DND-41 (cell line): ENCODE results near the gene AQP9.

Source experiments
- ATAC-seq: fragments of 200-7000 bp; cut with Tn5 transposase; 3 replicates; pipeline ENCODE4 v1.9.1; 2021; ENCODE audit warnings: low read depth; ENCODE audit not compliant: insufficient read depth
- DNase-seq: peaks from one replicate; pipeline ENCODE4 v3.0.0-alpha.2; 2020
- H2AFZ ChIP-seq: 2 replicates; pipeline ENCODE4 v1.6.0; 2012; ENCODE audit warnings: low read depth, low read length
- H3K27ac ChIP-seq: 2 replicates; pipeline ENCODE4 v1.5.1; 2012; ENCODE audit warnings: low read length, inconsistent platforms
- H3K27me3 ChIP-seq: fragments of 200-600 bp; sonication (generic); 2 replicates; pipeline ENCODE4 v1.6.0; 2012; ENCODE audit warnings: low read length, mild to moderate bottlenecking, inconsistent platforms; ENCODE audit not compliant: insufficient read depth, poor library complexity
- H3K36me3 ChIP-seq: 2 replicates; pipeline ENCODE4 v1.5.1; 2012; ENCODE audit warnings: low read length, inconsistent platforms; ENCODE audit not compliant: insufficient read depth
- H3K4me1 ChIP-seq: 2 replicates; pipeline ENCODE4 v1.5.1; 2012; ENCODE audit warnings: mild to moderate bottlenecking, low read length; ENCODE audit not compliant: insufficient read depth
- H3K4me2 ChIP-seq: 2 replicates; pipeline ENCODE4 v1.6.0; 2012; ENCODE audit warnings: mild to moderate bottlenecking, moderate library complexity, low read length, inconsistent platforms; ENCODE audit not compliant: insufficient read depth
- H3K4me3 ChIP-seq, 2 experiments: fragments of 200-600 bp in 1 of 2; shearing (Covaris generic) in 1 of 2; 2 replicates each; pipeline ENCODE4 v1.5.1; 2012 to 2016; ENCODE audit warnings: inconsistent platforms in 2 of 2, low read length in 2 of 2, mild to moderate bottlenecking in 2 of 2, low read depth in 1 of 2, moderate library complexity in 1 of 2
- H3K79me2 ChIP-seq: 2 replicates; pipeline ENCODE4 v1.6.0; 2012; ENCODE audit warnings: low read length, inconsistent platforms; ENCODE audit not compliant: insufficient read depth
- H3K9ac ChIP-seq: 2 replicates; pipeline ENCODE4 v1.6.0; 2012; ENCODE audit warnings: low read depth, mild to moderate bottlenecking, inconsistent platforms, low read length, moderate library complexity
- H3K9me3 ChIP-seq: 2 replicates; pipeline ENCODE4 v1.5.1; 2012; ENCODE audit warnings: low read length, moderate library complexity, mild to moderate bottlenecking, inconsistent platforms; ENCODE audit not compliant: insufficient read depth, severe bottlenecking
- H4K20me1 ChIP-seq: 2 replicates; pipeline ENCODE4 v1.6.0; 2012; ENCODE audit warnings: low read length; ENCODE audit not compliant: insufficient read depth
- CTCF ChIP-seq: IDR thresholded peaks from 2 replicates; pipeline ENCODE4 v1.5.1; 2012; ENCODE audit warnings: borderline replicate concordance, low read length, moderate library complexity, mild to moderate bottlenecking; ENCODE audit not compliant: poor library complexity, severe bottlenecking; ENCODE audit errors: extremely low read depth
- EZH2 ChIP-seq: IDR thresholded peaks from 3 replicates; pipeline ENCODE4 v1.6.1; 2012; ENCODE audit warnings: borderline replicate concordance, low read depth, mild to moderate bottlenecking, moderate library complexity, low read length, inconsistent platforms; ENCODE audit not compliant: severe bottlenecking

The AQP9 gene

GRCh38 chr15:58229297-58229768 is 91.2 kb downstream of the AQP9 start:
- no peak for DNase-seq
- no peak overlapping the region for H3K4me3 ChIP-seq

GRCh38 chr15:58232281-58233065 is 94.3 kb downstream of the AQP9 start:
- peak; percentile 47 for ATAC-seq
- Histone ChIP-seq H3K79me2 (no peaks in the 10 kb centered on the region), H3K27me3 (no peaks in the 10 kb centered on the region), H3K9me3 (no peaks in the 10 kb centered on the region), H3K27ac (no peak overlapping the region), H3K4me3 (no peak overlapping the region), H3K4me1 (no peaks in the 10 kb centered on the region), H3K4me2 (no peak overlapping the region), H3K9ac (no peak overlapping the region), H2AFZ (no peak overlapping the region), H3K36me3 (no peaks in the 10 kb centered on the region), H4K20me1 (no peaks in the 10 kb centered on the region)
- peak; percentile 20 for DNase-seq
- TF ChIP-seq EZH2 (no peak), CTCF (no peak)

More at GRCh38 chr15:58229297-58229768, 91.2 kb downstream of the AQP9 start:
- H3K4me1 ChIP-seq = no peaks in the 10 kb centered on the region
- H3K27me3 ChIP-seq = no peaks in the 10 kb centered on the region
- TF ChIP-seq EZH2 = no peak
- TF ChIP-seq CTCF = no peak
- no peak overlapping the region for H3K9ac ChIP-seq
- H3K27ac ChIP-seq = no peak overlapping the region
- H3K36me3 ChIP-seq = no peaks in the 10 kb centered on the region
- no peak overlapping the region for H2AFZ ChIP-seq
- no peaks in the 10 kb centered on the region for H3K79me2 ChIP-seq
- H3K9me3 ChIP-seq = no peaks in the 10 kb centered on the region
- no peak overlapping the region for H3K4me2 ChIP-seq
- no peaks in the 10 kb centered on the region for H4K20me1 ChIP-seq
- ATAC-seq = no peak

GRCh38 chr15:58233341-58233740 is 95.2 kb downstream of the AQP9 start:
- Histone ChIP-seq H4K20me1 (no peaks in the 10 kb centered on the region), H3K4me2 (no peak overlapping the region), H3K9me3 (no peaks in the 10 kb centered on the region), H3K79me2 (no peaks in the 10 kb centered on the region), H3K27ac (no peak overlapping the region), H2AFZ (no peak overlapping the region), H3K9ac (no peak overlapping the region), H3K36me3 (no peaks in the 10 kb centered on the region), H3K4me1 (no peaks in the 10 kb centered on the region), H3K4me3 (no peak overlapping the region), H3K27me3 (no peaks in the 10 kb centered on the region)
- DNase-seq (no peak), ATAC-seq (no peak)
- TF ChIP-seq EZH2 (no peak), CTCF (no peak)
